Smooth muscle cell of the brain vasculature (primary cell): ENCODE measurements around the gene SPRYD4.

Source experiments
- DNase-seq: peaks from one replicate; pipeline ENCODE4 v3.0.0-alpha.2; 2012; ENCODE audit warnings: low read depth, low spot score

Gene SPRYD4

DNA sequence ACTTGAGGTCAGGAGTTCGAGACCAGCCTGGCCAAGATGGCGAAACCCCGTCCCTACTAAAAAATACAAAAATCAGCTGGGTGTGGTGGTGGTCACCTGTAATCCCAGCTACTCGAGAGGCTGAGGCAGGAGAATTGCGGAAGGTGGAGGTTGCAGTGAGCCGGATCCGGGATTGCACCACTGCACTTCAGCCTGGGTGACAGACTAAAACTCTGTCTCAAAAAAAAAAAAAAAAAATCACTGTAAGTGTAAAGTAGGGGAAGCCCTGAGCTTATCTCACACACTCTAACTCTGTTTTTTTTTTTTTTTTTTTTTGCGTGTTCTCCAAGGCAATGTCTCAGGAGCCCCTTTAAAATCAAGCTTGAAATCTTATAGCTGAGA, 52.8 kb downstream of the SPRYD4 start:
- DNase-seq, result no peak

DNA sequence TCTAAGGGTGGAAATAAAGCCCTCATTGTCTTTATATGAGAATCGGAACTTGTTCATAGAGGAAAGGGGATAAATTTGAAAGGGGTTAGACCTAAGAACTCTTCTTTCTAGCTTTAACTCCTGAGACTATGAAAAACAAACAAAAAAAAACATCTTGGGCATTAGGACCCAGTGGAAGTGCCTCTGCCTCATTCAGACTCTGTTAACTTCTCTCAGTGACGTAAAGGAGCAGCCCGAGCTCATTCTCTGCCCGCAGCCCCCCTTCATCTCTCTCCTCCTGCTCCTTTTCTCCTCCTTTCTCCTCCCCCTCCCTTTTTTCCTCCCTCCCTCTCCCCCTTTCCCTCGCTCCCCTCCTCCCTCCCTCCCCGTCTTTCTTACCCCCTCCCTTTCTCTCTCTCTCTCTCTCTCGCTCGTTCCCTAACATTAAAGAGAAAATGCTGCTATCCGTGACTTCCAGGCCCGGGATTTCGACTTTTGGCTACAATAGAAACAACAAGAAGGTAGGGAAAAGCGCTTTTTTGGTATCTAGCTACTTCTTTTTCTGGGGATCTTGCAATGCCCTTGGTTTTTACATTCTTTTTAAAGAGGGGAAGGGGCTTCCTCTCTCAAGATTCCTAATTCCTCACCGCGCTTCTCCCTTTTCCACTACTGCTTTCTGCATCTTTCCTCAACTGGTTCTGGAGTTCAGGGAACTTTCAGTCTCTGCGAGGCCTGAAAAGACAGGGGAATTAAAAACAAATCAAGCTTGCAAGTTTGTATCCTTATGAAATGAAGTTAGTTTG, 53.4 kb downstream of the SPRYD4 start, which contains the start of gene RBMS2:
Gene RBMS2 (plus strand): TSS at position 231 of the 782 bp plus-strand sequence. CDS start 204 bp downstream, at position 435.
- DNase-seq, result peak; percentile 75

DNA sequence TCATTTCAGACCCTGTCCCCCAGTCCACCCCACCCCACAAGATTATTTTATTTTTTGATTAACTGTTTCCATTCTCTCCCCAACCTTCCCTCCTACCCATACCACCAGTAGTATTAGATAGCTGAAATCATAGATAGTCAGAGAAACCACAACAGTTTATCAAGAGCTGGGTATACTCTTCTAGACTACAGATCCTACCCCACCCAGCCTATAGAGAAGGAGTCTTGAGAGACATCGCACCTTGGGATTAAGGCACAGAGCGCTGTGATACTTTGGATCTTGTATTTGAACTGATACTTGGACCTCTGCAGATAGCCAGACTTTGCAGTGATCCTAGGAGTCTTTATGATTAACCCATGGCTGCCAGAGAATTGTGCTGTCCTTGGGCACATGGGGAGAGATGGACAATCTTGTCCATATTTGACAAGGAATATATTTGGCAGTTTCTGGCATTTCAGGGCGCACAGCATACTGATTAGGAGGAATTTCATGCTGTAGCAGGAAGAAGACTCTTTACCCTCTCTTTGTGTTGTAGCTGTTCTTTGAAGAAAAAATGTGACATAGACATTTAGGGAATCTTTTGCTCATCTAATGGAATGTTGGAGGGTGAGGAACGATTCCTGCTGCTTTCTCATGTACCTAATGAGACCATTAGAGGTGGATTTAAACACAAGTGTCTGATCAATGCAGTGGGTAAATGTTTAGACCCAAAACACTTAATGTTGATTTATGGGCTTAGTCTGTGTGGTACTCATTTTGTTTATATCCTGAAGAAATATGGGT, 54.2 kb downstream of the SPRYD4 start:
- no peak for DNase-seq

DNA sequence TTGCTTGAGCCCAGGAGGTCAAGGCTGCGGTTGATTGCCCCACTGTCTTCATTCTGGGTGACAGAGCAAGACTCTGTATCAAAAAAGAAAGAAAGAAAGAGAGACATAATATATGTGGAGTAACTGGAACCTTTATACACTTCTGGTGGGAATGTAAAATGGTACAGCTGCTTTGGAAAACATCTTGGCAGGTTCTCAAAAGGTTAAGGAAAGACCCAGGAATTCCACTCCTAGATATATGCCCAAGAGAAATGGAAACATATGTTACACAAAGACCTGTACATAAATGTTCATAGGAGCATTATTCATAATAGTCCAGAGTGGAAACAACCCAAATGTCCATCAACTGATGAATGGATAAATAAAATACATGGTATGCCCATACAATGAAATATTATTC, 60.5 kb downstream of the SPRYD4 start:
- no peak for DNase-seq
